CD4-positive, alpha-beta T cell treated with Interleukin-12 subunit alpha and Interleukin-12 subunit beta, for 1 hour (primary cell): ENCODE data around the gene CYP4X1.
"Not testable (repeated sequence)": the region's sequence is repeated elsewhere in the genome, so short reads cannot be mapped to it uniquely, and the experiment has no call there.

Experiments used
- DNase-seq: peaks from one replicate; pipeline ENCODE4 v3.0.0-alpha.2; 2020

Gene CYP4X1

GRCh38 chr1:47089356-47089755 is 65.9 kb downstream of the CYP4X1 start:
- DNase-seq = peak; percentile 33

GRCh38 chr1:47091476-47091875 is 68.0 kb downstream of the CYP4X1 start:
- DNase-seq = not testable (repeated sequence)
